Retinal pigment epithelial cell (primary cell): Measurements from ENCODE around the gene SLC16A7.

ENCODE experiments used
- DNase-seq: peaks from one replicate; pipeline ENCODE4 v3.0.0-alpha.2; 2010; ENCODE audit warnings: low read depth
- H3K4me3 ChIP-seq: 2 replicates; pipeline ENCODE4 v1.5.1; 2011; ENCODE audit warnings: mild to moderate bottlenecking, low read length, control low read depth, moderate library complexity
- TF ChIP-seq, protein P1 (sequence below): conservative IDR thresholded peaks from 2 replicates; pipeline ENCODE4 v1.5.1; 2011; ENCODE audit warnings: low read depth, low read length, control low read depth, inconsistent platforms

Gene SLC16A7

DNA sequence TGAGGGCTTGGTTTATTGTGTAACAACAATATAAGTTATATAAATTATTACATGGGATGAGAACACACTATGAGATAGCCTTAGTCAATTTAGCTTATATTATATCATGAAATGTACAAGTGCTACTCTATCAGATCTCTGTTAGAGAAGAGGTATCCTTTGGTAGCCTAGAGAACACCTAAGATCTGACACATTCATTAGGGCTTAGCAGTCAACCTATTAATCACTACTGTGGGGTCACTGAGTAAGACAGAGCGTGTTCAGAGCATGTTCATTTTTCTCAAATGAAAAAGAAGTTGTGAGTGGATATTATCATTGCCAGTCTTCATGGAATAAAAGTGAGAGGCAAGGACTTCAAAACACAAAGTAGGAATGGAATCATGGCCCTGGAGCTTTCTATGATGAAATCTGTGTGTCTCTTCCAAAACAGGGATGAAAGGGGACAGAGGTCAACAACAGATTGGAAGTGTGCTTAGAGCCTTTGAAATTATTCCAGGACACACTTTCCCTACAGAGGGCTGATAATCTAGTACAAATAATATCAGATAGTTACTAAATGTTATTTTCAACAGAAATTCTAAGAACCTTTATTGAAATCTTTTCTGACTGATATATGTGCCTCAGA is 114.3 kb downstream of the SLC16A7 start:
- H3K4me3 ChIP-seq, result no peak overlapping the region
- TF ChIP-seq, protein P1, sequence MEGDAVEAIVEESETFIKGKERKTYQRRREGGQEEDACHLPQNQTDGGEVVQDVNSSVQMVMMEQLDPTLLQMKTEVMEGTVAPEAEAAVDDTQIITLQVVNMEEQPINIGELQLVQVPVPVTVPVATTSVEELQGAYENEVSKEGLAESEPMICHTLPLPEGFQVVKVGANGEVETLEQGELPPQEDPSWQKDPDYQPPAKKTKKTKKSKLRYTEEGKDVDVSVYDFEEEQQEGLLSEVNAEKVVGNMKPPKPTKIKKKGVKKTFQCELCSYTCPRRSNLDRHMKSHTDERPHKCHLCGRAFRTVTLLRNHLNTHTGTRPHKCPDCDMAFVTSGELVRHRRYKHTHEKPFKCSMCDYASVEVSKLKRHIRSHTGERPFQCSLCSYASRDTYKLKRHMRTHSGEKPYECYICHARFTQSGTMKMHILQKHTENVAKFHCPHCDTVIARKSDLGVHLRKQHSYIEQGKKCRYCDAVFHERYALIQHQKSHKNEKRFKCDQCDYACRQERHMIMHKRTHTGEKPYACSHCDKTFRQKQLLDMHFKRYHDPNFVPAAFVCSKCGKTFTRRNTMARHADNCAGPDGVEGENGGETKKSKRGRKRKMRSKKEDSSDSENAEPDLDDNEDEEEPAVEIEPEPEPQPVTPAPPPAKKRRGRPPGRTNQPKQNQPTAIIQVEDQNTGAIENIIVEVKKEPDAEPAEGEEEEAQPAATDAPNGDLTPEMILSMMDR, result no peak
- DNase-seq, result no peak

GRCh38 chr12:59710964-59711363 is 115.1 kb downstream of the SLC16A7 start:
- DNase-seq, result no peak
- no peak overlapping the region for H3K4me3 ChIP-seq
- TF ChIP-seq, protein P1, result no peak

DNA sequence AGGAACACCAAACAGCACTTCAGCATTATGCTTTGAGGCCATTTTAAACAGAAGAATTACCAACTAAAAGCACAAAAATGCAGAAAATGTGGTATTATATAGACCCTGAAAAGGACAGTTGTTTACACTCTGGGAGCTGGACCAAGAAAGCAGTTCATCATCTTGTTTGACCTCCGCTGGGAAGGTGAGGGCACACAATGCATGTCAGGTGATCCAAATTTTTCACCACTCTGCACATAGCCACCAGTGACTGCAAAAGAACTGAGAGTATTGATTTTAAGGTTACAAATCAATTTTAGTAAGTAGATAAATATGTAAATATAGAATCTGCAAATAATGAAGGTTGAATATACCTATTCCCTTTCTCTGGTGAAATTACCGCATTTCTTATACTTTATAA is 119.6 kb downstream of the SLC16A7 start:
- TF ChIP-seq, protein P1, result no peak
- DNase-seq, result no peak
- no peak overlapping the region for H3K4me3 ChIP-seq

GRCh38 chr12:59716043-59716442 is 120.2 kb downstream of the SLC16A7 start:
- TF ChIP-seq, protein P1, result no peak
- H3K4me3 ChIP-seq, result no peak overlapping the region

DNA sequence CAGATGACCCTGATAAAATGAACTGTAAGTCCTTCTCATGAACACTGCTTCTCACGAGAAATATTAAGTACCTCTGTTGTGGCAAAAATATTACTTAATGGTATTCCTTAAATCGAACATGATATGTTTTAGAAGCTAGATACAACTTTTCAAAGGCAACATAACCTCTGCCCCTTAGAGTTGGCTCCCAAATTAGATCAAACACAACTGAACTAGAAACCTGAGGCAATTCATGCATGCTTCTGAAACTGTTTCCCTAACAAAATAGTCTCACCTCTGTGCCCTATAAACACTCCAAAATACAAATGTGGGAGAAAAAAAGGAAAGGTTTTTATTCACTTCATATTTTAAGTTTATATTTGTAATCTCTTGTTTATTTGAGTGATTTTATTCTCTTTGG is 121.6 kb downstream of the SLC16A7 start:
- no peak for DNase-seq
- TF ChIP-seq, protein P1, result no peak
- H3K4me3 ChIP-seq, result no peak overlapping the region

More at GRCh38 chr12:59716043-59716442, 120.2 kb downstream of the SLC16A7 start:
- peak; percentile 45 for DNase-seq

GRCh38 chr12:59719701-59720100 is 123.9 kb downstream of the SLC16A7 start:
- no peak for DNase-seq
- no peak overlapping the region for H3K4me3 ChIP-seq
- TF ChIP-seq, protein P1, result no peak

DNA sequence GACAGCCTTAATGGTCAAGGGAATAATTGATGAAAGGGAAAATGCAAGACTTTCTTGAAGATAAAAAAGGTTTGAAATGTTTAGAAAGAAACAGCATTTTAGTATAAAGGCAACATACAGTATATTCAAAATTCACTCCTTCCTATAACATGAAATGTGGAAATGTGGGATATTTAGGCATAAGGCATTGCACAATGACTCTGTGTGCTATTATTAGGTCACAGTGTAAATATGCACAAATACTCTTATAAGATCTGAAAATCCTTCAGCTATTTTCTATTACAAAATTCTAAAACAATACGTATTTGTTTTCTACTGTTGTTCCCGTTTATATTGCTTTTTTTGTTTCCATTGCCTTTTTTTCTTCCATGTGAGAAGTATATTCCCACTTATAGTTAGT is 127.7 kb downstream of the SLC16A7 start:
- DNase-seq, result no peak
- no peak overlapping the region for H3K4me3 ChIP-seq
- TF ChIP-seq, protein P1, result no peak
